Stimulated activated CD8-positive, alpha-beta memory T cell treated with anti-CD3 and anti-CD28 coated beads, Interleukin-12 subunit alpha, Interleukin-12 subunit beta, amount 100 ng/mL, for 24 hours (primary cell): ENCODE results near the gene PLEKHB1.

ENCODE experiments used
- DNase-seq: peaks from one replicate; pipeline ENCODE4 v3.0.0-alpha.2; 2020; ENCODE audit errors: extremely low read depth

The PLEKHB1 gene

GRCh38 chr11:73648121-73648520, 1.7 kb downstream of the PLEKHB1 start:
- DNase-seq = no peak

DNA sequence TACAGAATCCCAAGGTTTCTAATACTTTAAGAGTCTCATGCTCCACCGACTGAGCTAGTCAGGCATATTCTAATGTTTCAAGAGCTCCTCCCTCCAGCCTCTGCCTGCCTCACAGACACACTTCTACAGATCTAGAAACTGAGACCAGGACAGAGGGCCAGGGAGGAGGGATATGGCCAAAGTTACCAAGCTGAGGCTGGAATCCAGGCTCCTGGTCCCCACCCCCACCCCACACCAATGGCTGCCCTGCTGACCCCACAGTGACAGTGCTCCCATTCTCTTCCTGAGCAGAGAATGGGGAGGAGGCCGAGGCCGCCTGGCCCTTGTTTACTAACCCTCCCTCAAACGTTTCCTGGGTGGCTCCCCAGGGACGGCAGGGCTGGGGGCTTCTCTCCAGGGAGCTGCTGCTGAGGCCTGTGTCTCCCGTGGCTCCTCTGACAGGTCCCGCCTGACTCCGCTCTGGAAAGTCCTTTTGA, 2.2 kb downstream of the PLEKHB1 start:
- no peak for DNase-seq

- no peak for DNase-seq
Measured at GRCh38 chr11:73649206-73649605, 2.8 kb downstream of the PLEKHB1 start.

- DNase-seq = no peak
Measured at GRCh38 chr11:73650400-73650799, 4.0 kb downstream of the PLEKHB1 start.

DNA sequence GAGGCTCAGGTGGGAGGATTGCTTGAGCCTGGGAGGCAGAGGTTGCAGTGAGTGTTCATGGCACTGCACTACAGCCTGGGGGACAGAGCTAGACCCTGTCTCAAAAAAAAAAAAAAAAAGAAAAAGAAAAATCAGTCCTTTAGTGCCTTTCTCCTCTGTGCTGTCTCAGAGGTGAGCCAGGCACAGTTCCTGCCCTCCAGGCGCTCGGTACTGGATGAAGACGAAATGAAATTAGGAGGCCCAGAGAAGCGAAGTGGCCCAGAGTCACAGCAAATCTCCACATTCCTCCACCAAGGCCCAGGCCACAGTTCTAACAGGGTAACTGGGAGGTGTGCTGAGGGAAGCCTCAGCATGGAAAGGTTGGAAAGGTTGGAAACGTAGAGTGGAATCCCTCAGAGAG, 4.9 kb downstream of the PLEKHB1 start:
- no peak for DNase-seq

GRCh38 chr11:73651661-73652045, 5.3 kb downstream of the PLEKHB1 start:
- no peak for DNase-seq

GRCh38 chr11:73652046-73652730, 5.8 kb downstream of the PLEKHB1 start:
- DNase-seq = no peak

DNA sequence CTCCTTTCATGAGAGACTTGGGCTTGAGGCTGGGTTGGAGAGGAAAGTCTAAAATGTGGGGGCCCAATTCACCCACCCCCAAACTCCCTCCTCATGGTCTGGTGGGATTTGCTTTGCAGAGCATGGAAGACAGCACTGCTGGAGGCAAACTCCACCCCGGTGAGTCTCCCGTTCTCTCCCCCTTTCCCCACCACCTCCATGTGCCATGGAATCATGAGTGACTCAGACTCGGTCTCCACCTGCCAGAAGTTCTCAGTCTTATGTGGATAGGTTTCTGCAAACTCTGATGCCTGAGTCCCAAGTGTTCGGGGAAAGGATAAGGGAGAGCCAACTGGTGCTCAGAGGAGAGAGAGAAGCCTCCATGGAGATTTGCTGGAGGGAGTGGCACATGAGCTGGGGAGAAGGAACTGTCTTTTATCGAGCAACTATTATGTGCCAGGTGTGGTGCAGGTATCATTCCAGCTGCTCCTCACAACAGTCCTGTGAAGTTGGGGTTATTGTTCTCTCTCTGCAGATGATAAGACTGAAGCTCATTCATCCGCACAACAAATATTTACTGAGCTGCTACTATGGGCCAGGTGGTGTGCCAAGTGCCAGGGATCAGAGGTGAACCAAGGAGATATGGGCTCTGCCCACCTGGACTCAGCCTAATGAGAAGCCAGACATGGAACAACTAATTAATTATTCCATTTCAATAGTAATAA, 6.6 kb downstream of the PLEKHB1 start:
- DNase-seq = no peak

GRCh38 chr11:73653996-73654395, 7.6 kb downstream of the PLEKHB1 start:
- no peak for DNase-seq

DNA sequence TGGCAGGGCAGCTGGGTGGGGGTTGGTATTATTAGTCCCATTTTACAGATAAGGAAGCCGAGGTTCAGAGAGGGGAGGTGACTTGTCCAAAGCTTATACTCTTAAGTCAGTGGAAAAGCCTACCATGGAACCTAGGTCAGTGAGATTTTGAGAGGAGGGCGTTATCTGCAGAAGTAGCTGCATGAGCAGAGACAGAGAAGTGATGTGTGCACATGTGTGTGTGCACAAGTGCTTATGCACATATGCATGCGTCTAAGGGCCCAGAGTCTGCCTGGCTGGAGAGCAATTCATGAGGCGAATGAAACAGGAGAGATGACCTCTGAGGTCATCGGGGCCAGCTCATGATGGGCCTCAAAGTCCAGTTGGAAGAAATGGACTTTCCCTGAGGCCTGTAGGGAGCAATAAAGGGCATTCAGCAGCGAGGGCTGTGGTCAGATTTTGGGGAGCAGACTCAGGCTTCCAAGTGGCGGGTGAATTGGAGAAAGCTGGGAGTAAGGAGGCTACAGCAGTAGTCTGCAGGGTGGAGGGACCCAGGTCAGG, 8.2 kb downstream of the PLEKHB1 start:
- DNase-seq = no peak

DNA sequence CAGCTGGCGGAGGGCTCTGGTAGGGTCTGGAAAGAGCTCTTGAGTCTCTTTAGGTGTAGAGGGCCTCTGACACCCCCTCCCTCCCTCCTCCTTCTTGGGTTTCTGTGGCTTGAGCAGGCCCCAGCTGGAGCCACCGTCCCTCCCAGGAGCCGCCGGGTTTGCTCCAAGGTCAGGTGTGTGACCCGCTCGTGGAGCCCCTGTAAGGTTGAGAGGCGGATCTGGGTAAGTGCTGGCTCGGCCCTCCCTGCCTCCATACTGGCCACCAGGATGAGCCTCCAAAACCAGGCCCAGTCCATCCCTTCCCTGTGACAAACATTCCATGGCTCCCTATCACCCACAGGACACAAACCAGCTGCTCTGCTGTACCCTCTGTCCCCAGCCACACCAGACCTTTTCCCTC, 9.3 kb downstream of the PLEKHB1 start:
- no peak for DNase-seq

- DNase-seq = no peak
Measured at GRCh38 chr11:73656985-73657384, 10.6 kb downstream of the PLEKHB1 start.

GRCh38 chr11:73659961-73660360, 13.6 kb downstream of the PLEKHB1 start:
- DNase-seq = no peak

GRCh38 chr11:73660497-73661034, 14.2 kb downstream of the PLEKHB1 start:
- DNase-seq = no peak

GRCh38 chr11:73661035-73661628, 14.8 kb downstream of the PLEKHB1 start:
- DNase-seq = peak; percentile 68

- DNase-seq = no peak
Measured at GRCh38 chr11:73662445-73663157, 16.2 kb downstream of the PLEKHB1 start.

GRCh38 chr11:73663604-73664495, 17.5 kb downstream of the PLEKHB1 start:
- DNase-seq = no peak

- no peak for DNase-seq
Measured at GRCh38 chr11:73664877-73665276, 18.5 kb downstream of the PLEKHB1 start.

- DNase-seq = no peak
Measured at GRCh38 chr11:73667891-73668290, 21.5 kb downstream of the PLEKHB1 start.

DNA sequence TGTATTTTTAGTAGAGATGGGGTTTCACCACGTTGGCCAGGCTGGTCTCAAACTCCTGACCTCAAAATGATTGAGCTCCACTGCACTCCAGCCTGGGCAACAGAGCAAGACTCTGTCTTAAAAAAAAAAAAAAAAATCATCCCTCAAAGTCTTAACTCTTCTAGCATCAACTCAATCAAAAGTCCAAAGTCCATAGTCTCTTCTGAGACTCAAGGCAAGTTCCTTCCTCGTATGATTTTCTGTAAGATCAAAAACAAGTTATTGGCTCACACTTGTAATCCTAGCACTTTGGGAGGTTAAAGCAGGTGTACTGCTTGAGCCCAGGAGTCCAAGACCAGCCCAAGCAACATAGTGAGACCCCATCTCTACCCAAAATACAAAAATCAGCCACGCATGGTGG, 24.4 kb downstream of the PLEKHB1 start:
- no peak for DNase-seq

GRCh38 chr11:73671701-73672100, 25.3 kb downstream of the PLEKHB1 start:
- no peak for DNase-seq
